Left renal pelvis (tissue), 4 donors: ENCODE results near the gene TMEM114. TPM values are rescaled to one million over a fixed set of nuclear protein-coding genes. Genes with fewer than 3 reads are reported as not detected.

Source experiments
- polyA plus RNA-seq, 4 donors: library from polyadenylated mRNA; unstranded; fragments of 120-200 nt; gene quantifications; one replicate each; pipeline ENCODE4 v1.2.1, GENCODE V29; 2013; ENCODE audit not compliant: insufficient read length in 4 of 4

TMEM114 gene
- polyA plus RNA-seq, 4 donors: 0.29 TPM; not detected in 3

Other genes starting within 250 kb of the TMEM114 start
- gene METTL22, start 31.2 kb upstream of the TMEM114 start, polyA plus RNA-seq: 10 to 100 TPM; 15.0 to 30.9 (median 21.7) TPM
- 10 to 100 TPM; 12.0 to 64.2 (median 53.0) TPM for gene ABAT, start 84.1 kb upstream of the TMEM114 start, polyA plus RNA-seq
- 10 to 100 TPM; 10.9 to 18.5 (median 15.2) TPM for gene TMEM186, start 207.1 kb upstream of the TMEM114 start, polyA plus RNA-seq
- 10 to 100 TPM; 19.5 to 24.2 (median 22.0) TPM for gene PMM2, start 207.3 kb upstream of the TMEM114 start, polyA plus RNA-seq